GM18499 (cell line): Measurements from ENCODE around the gene KRT75.
"Not testable (repeated sequence)": the region's sequence is repeated elsewhere in the genome, so short reads cannot be mapped to it uniquely, and the experiment has no call there.

Source experiments
- ATAC-seq: cut with Tn5 transposase; IDR thresholded peaks from one replicate; pipeline ENCODE4 v1.9.1; 2021; ENCODE audit warnings: moderate number of reproducible peaks; ENCODE audit not compliant: insufficient read depth, unreplicated experiment

KRT75 gene

DNA sequence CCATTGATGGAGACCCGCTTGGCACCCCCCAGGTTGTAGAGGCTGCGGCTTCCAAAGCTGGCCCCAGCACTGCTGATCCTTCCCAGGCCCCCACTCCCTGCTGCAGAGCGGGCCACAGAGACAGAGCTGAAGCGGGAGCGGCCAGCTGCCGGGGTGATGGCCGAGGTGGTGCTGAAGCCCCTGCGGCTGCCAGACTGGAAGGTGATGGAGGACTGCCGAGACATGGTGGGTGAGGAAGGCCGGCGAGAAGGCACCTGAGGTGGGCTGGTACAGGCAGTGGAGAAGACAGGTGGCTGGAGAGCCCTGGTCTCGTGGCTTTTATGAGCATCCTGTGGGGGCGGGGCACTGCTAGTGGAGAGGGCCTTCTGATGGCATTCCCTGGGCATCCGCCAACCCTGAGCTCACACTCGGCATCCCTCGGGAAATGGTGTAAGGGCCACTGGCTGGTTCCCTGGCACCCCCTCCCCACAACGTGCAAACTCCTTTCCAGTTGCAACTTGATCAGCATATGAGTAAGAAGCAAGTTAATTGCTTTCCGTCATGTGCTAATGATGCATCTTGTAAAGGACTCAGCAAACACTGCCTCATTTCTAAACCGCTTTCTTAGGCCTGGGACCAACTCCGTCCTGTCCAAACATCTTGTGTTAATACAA, at the start of gene KRT75:
TSS of gene KRT75 (minus strand) at position 291 of the 653 bp plus-strand sequence. CDS start at position 224, 67 bp downstream.
- no peak for ATAC-seq

DNA sequence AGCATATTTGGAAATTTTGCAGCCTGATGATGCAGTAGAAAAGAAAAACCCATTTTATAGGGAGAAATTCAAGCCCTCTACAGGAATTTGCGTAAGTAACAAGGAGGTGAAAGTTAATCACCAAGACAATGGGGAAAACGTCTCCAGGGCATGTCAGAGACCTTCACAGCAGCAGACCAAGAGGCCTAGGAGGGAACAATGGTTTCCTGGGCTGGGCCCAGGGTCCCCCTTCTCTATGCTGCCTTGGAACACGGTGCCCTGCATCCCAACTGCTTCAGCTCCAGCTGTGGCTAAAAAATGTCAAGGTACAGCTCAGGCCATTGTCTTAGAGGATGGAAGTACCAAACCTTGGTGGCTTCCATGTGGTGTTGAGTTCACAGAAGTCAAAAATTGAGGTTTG, 45.9 kb upstream of the KRT75 start:
- ATAC-seq = no peak

DNA sequence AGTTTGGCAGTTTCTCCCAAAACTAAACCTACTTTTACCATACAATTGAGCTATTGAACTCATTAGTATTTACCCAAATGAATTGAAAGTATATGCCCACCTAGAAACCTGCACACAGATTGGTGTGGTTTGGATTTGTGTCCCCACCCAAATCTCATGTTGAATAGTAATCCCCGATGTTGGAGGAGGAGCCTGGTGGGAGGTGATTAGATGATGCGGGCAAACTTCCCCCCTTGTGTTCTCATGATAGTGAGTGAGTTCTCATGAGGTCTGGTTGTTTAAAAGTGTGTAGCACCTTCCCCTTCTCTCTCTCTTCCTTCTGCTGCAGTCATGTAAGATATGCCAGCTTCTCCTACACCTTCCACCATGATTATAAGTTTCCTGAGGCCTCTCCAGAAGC, 43.5 kb upstream of the KRT75 start:
- ATAC-seq = no peak

DNA sequence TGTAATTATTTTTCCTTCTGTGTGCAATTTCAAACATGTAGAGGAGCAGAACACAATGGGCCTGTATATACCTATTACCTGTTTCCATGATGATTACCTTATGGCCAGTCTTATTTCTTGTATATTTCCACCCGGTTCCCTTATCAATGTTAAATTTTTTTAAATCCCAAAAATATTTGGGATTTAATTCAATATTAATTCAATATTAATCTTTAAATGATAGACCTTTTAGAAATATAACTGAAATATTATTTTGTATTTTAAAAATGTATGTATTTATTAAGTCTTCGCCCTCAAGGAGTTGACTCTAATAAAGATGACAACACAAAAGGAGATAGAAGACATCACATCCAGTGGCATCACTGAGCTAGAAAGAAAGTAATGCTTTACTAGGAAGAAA, 40.0 kb upstream of the KRT75 start:
- no peak for ATAC-seq

DNA sequence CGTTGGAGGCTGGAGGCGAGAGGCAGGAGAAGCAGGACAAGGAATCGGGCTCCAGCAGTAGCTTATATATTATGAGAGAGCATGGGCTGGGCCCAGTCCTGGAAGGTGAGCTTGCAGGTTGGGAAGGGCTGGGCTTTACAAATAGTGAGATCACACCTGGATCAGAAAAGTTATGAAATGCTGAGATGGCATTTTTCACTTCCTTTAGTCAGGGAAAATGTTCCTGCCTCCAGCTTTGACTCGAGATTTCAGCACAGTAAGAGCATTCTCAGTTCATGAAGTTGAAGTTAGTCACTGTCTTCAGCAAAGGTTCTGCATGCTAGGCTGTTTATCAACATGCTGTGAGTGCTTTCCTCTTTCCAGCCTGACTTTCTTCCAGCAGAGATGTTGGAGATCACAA, 39.6 kb upstream of the KRT75 start, which contains the start of gene KRT6C:
TSS of gene KRT6C (minus strand) at position 38 of the 400 bp plus-strand sequence. CDS start 68 bp downstream, outside the sequence.
- ATAC-seq = no peak

DNA sequence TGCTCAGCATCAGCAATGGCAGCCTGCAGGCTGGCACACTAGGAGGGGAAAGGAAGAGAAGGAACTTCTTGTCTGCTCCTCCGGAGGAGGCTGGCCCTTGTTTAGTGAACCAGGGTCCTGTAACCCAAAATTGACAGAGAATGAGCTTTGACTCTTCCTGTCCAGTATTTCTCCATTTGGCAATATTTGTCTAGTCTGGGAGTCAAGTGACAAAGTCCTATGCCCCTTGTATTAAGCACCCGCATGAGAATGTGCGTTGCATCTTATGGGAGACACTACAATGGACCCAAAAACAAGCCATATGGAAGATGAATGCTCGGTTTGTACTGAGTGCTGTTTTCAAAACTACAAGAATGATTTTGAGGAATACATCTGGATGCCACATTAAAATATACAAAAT, 35.7 kb upstream of the KRT75 start:
- no peak for ATAC-seq

DNA sequence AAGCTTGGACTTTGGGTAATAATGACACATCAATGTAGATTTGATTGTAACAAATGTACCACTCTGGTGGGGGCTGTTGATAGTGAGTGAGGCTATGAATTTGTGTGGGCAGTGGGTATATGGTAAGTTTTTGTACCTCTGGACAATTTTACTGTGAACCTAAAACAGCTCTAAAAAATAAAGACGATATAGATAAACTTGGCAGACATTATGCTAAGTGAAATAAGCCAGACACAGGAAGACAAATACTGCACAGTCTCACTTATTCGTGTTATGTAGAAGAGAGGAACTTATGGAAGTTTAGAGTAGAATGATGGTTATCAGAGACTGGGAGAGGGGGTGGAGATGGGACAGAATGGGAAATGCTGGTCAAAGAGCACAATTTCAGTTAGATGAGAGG, 30.7 kb upstream of the KRT75 start:
- ATAC-seq = no peak

DNA sequence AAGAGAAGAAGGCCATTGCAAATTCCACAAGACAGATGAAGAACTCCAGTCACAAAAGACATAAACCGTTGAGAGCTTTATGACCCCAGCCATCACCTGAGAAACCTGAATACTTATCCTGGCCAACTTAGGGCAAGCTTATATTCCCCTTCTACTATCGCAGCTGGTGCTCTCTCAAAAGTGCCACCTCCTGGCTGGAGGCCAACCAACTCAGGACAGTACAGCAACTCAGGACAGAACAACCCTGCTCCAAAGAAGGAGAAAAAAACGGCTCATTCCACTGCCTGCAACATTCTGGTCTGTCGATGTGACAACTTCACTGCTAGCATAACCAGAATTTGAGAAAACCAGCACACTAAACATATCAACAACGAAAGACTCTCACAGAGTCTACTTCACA, 27.5 kb upstream of the KRT75 start:
- no peak for ATAC-seq

DNA sequence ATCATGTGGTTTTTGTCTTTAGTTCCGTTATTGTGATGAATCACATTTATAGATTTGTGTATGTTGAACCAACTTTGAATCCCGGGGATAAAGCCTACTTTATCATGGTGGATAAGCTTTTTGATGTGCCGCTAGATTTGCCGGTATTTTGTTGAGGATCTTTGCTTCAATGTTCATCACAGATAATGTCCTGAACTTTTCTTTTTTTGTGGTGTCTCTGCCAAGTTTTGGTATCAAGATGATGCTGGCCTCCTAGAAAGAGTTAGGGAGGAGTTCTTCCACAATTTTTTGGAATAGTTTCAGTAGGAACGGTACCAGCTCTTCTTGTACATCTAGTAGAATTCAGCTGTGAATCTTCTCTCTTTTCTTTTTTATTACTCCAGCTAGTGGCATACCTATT, 24.7 kb upstream of the KRT75 start:
- no peak for ATAC-seq

DNA sequence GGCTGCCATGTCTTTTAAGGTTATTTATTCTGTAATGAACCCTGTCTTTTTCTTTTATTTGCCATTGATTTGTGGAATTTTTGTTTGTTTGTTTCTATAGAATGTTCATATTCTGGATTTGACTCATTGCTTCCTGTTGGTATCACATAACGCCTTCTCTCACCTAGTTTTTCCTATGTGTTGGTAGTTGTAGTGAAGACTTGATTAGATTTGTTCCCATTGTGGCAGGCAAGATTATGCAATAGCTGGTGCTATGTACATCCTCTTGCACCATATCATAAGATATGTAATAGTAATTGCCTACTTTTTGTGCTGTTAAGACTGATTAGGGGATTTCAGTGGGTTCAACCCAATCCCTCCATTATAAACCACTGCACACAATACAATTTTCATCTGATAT, 21.6 kb upstream of the KRT75 start:
- ATAC-seq = no peak

DNA sequence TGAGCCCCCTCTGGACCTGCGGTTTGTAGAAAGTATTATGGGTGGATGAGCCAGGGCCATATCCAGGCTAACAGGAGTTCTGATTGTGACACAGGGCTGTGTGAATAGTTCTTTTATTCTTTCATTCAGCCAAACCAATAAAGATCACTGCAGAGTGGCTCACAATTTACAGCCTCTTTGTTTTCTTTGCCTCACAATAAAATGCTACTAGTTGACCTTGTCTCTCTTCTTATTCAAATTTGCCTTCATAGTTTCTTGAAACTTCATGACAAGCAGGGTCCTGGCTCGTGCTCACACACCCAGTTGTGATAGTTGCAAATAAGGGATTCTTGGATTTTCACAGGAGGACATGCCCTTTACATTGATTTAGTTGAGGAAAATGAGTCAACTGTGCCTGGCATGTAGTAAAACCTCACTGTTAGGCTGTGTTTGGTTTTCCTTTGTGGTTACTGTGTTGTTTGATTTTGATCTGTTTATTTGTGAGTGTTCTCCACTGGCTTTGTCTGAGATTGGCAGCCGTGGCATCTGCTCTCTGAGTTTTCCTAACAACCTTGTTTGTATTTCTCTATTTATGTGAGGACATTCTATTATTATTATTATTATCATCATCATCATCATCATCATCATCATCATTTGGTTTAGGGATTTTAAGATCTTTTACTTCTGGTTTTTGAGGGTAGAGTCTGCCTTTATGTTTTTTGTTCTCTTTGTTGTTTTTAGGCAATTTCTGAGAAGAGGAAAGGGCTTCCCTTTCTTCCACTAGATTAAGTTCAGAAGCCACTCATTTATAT, 20.4 kb upstream of the KRT75 start:
- no peak for ATAC-seq

DNA sequence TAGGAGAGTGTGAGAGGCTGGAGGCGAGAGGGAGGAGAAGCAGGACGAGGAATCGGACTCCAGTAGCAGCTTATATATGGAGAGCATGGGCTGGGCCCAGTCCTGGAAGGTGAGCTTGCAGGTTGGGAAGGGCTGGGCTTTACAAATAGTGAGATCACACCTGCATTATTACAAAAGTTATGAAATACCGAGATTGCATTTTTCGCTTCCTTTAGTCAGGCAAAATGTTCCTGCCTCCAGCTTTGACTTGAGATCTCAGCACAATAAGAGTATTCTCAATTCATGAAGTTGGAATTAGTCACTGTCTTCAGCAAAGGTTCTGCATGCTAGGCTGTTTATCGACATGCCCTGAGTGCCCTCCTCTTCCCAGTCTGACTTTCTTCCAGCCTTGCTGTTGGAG, 17.9 kb upstream of the KRT75 start, which contains the start of gene KRT6B:
TSS of gene KRT6B (minus strand) at position 46 of the 400 bp plus-strand sequence. CDS start 68 bp downstream, outside the sequence.
- no peak for ATAC-seq

DNA sequence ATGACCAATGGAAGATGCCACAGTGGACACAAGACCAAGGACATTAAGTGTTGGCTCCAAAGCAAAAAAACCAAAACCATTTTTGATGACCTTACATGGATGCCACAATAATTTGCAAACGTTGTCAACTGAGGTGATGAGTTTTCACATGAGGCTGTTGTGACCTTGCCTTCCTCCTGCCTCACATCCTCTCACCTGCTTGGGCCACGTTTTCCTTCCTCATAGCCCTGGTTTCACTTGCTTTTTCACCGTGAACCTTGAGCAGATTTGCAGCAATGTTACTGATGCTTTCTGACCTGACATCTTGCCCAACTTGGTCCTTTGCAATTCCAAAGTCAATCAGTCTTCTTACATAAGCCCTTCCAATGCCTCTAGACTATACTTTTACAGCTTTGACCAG, 14.1 kb upstream of the KRT75 start:
- ATAC-seq = no peak

DNA sequence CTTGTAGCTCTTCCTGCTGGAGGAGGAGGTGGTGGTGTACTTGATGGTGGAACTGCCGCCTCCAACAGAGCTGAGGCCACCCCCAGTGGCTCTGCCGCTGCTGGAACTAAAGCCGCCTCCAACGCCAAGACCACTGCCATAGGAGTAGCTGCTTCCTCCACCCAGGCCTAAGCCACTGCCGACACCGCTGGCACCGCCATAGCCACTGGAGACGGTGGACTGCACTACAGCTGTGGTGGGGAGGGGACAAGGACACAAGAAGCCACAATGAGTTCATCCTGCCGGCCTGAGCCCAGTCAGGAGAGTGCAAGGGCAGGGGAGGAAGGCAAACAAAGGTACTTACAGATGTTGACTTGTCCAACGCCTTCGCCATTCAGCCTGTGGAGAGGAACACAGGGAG, 13.0 kb upstream of the KRT75 start:
- ATAC-seq = not testable (repeated sequence)

DNA sequence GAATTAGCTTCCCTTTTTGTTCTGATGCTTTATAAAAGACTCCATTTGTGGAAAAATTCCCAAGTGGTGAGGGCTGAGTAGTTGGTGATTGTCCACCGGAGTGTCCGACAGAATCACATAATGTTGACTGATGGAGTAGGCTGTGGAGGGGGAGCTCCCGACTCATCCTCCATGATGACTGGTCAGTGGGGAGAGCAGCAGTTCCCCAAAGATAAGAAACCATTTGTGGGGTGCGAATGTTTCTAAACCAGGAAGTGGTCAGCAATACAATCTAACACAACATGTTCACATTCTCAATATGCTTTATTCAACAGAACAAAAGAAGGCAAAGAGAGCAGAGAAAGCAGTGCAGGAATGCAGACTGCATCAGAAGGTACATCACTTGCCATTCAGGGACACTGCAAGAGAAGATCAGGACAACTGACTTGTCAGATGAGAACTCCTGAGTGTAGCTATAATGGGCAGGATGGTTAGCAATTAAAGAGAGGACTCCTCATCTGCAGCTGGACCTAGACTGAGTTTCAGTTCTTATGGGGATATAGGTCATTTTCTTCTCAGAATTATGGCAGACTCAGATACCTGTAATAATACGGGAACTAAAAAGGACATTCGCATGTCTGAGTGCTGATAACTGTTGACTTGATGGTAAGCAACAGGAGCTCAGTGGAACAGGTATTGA, 12.3 kb upstream of the KRT75 start:
- no peak for ATAC-seq

DNA sequence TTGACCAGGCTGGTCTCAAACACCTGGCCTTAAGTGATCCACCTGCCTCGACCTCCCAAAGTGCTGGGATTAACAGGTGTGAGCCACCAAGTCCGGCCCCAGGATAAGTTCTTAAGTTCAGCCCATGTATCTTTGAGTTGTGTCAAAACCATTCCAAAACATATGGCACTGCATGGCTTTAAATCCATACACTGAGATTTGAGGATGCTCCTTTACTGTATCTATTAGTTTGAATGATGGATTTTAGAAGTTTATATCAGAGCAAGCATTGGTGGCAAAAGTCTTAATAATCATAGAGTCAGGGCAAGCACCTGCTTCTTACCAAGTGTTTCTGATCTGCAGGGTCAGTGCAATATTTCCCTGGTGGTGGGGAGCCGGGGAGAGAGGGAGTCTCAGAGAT, 11.7 kb upstream of the KRT75 start:
- ATAC-seq = no peak

DNA sequence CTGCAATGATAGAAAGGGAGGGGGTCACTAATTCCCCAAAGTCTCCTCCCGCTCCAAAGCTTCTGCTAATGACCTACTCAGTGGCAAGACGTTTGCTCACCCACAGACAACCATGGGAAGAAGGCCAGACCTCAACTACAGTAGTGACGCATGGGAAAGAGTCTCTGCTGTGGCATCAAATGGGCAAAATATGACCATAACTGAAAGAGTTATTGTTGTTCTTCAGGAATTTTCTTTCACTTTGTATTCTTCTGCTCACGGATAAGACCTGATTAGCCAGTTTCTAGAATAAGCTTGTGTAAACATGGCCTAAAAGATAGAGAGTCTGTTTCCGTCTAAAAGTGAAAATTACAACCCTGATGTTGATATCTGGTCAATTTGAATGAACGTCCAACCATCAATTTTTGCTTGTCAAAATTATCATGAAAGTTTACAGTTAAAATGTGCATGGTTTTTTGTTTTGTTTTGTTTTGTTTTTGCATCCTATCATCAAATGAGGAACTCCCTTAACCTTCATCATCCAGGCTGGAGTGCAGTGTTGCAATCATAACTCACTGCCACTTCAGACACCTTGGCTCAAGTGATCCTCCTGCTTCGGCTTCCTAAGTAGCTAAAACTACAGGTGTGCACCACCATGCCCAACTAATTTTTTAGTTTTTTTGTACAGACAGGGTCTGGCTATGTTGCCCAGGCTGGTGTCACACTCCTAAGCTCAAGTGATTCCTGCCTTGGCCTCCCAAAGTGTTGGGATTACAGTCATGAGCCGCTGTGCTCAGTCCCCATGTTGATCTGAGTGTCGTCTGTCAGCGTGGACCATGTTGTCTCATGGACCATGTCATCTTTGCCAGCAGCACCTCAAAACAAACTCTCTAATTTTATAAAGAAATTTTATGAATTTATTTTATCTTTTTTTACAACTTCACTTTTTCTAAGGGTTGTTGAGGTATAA, 10.8 kb upstream of the KRT75 start:
- no peak for ATAC-seq

DNA sequence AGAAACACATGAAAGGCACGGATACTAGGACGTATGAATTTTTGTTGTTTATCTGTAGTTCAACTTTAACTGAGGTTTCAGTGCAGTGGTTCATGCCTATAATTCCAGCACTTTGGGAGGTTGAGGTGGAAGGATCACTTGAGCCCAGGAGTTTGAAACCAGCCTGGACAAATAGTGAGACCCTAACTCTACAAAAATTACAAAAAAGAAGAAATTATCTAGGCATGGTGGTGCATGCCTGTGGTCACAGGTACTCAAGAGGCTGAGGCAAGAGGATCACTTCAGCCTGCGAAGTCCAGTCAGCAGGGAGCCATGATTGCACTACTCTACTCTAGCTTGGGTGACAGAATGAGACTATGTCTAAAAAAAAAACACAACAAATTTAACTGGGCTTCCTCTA, 9.8 kb upstream of the KRT75 start:
- ATAC-seq = no peak

DNA sequence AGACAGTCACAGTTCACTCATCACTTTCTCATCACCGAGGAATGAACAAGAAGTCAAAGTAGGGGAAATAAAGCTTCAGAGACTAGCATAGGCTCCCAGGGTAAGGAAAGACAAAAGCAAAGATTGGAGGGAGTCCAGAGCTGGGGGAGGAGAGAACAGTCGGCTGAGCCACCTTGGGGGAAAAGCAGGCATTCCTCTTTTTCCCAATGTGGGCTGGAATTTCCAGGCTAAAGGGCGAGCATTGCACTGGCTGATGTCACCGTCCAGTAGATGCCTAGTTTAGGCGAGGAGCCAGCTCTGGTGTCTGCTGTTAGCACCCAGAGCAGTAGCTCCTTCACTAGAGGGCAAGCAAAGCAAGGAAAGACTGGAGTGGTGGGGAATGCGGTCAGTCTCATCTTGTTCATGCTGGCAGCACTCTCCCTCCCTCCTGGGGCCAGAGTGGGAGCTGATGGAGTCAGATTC, 8.5 kb upstream of the KRT75 start:
- no peak for ATAC-seq

DNA sequence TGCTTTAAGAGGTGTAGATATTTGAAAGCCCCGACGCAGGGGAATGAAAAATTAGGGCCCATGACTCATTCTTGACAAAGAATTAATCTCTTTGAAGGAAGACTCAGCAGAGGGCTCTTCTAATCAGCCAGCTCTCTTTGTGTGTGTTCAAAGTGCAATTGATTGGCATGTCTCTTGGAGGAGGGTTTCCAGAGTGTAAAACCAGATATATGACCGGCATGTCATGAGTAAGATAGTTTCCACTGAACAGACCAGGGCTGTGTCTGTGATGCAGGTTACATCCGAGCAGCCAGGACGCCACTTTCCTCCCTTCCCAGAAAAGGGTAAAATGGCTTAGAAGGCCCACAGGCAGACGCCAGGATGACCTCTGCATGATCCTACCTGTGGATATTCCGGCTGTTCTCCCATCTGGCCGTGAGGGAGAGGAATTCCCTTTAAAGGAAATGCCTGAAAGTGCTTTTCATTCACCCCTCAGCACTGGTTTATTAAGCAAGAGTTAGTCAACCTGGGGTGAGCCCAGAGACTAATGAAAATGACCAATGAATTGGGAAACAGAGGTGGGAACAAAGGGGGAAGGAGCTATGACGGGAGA, 7.2 kb upstream of the KRT75 start:
- no peak for ATAC-seq
